ENCODE results near the gene TAP1.
A peak's percentile ranks its signal among the peaks of the same experiment; 100 is the strongest.

TAP1 gene

DNA sequence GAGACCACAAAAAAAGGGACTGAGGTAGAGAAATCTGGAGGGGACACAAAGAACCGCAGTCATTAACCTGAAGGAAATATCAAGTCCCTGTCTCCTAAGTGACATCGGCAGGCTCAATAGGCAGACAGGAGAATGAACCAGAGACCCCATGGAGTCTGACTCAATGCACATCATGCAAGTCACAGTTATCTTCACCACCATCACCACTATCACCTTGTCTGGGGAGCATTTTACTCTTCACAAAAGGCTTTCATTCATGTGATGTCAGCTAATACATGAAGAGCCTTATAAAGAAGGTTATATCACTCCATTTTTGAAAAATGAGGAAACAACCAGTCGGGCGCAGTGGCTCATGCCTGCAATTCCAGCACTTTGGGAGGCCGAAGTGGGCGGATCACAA lies 4.4 kb downstream of the TAP1 start:
- DNase-seq (ENCODE audit: low spot score in 2 of 2) (no peak), ATAC-seq (no peak)
- Mint-ChIP-seq H3K4me3 (peak overlapping the region; percentile 99), H3K36me3 (peaks cover 96% of the 10 kb centered on the region), H3K9me3 (no peaks in the 10 kb centered on the region), H3K27ac (peak overlapping the region; percentile 100), H3K4me1 (peaks cover 74% of the 10 kb centered on the region)

DNA sequence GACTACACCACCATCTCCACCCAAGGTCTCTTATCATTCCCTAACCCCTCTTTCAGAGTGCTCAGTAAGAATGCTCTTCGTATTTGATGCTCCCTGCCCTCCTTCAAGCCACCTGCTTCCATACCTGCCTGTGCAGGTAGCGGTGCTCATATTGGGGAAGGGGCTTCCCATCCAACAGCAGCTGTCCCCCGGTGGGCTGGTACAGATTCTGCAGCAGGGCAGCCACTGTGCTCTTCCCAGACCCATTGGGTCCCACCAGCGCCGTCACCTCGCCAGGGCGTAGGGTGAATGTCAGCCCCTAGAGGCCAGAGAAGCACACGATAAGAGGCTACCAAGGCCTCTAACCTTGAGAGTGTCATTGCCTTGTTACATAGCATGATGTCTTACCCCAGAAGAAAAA lies 5.7 kb downstream of the TAP1 start:
- Mint-ChIP-seq H3K27ac (peak overlapping the region; percentile 100), H3K9me3 (no peaks in the 10 kb centered on the region), H3K4me1 (peaks cover 84% of the 10 kb centered on the region), H3K36me3 (peaks cover 100% of the 10 kb centered on the region), H3K4me3 (peak overlapping the region; percentile 99)
- peak in 1 of 2 donors; percentile 45 for DNase-seq (ENCODE audit: low spot score in 2 of 2)
- ATAC-seq: no peak

- H3K27ac Mint-ChIP-seq: peak overlapping the region; percentile 100
- peak overlapping the region; percentile 99 for H3K4me3 Mint-ChIP-seq
- peaks cover 100% of the 10 kb centered on the region for H3K36me3 Mint-ChIP-seq
- DNase-seq (ENCODE audit: low spot score in 2 of 2) (peak in 1 of 2 donors; percentile 47), ATAC-seq (no peak)
- no peaks in the 10 kb centered on the region for H3K9me3 Mint-ChIP-seq
- H3K4me1 Mint-ChIP-seq: peaks cover 90% of the 10 kb centered on the region
Measured at GRCh38 chr6:32847004-32847403, 6.5 kb downstream of the TAP1 start.

GRCh38 chr6:32845384-32845884 lies 8.1 kb downstream of the TAP1 start:
- H3K27ac Mint-ChIP-seq: peak overlapping the region; percentile 100
- peaks cover 100% of the 10 kb centered on the region for H3K36me3 Mint-ChIP-seq
- ATAC-seq (peak; percentile 7), DNase-seq (ENCODE audit: low spot score in 2 of 2) (peak in 1 of 2 donors; percentile 79)
- H3K9me3 Mint-ChIP-seq: no peaks in the 10 kb centered on the region
- H3K4me3 Mint-ChIP-seq: peak overlapping the region; percentile 99
- peaks cover 90% of the 10 kb centered on the region for H3K4me1 Mint-ChIP-seq

DNA sequence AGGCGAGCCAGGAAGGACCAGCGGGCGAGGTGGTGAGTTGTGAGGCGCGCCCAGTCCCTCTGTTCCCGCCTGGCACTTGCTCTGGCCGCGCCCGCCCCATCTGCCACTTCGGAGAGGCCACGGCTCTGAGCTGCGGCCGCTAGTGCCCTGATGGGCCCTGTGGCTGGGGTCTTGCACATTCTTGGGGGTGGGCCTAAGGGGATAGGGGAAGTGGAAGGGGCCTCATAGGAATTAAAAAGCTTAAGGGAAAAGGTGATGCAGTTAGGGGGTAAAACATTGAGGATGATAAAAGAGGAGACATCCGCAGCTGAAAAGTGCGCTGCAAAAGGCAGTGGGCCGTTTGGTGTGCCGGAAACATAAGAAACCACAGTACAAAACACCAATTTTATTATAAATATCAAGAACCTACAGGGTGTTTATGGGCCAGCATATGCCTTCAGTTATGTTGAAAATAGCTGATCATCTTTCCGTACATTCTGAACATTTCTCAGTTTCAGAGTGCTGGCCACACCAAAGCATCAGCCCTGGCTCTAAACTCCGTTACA lies 8.6 kb downstream of the TAP1 start:
- ATAC-seq (no peak), DNase-seq (ENCODE audit: low spot score in 2 of 2) (no peak)
- Mint-ChIP-seq H3K9me3 (no peaks in the 10 kb centered on the region), H3K4me3 (peak overlapping the region; percentile 99), H3K4me1 (peaks cover 90% of the 10 kb centered on the region), H3K36me3 (peaks cover 100% of the 10 kb centered on the region), H3K27ac (peak overlapping the region; percentile 100)

GRCh38 chr6:32843979-32844838 lies 9.3 kb downstream of the TAP1 start, which contains the start of gene PSMB8:
TSS of gene PSMB8 (minus strand) at chr6:32844047. CDS start at chr6:32843996, 51 bp downstream.
- Mint-ChIP-seq H3K4me3 (peak within 1 kb of the TSS; percentile 99), H3K36me3 (peaks cover 100% of the 10 kb centered on the region), H3K9me3 (no peaks in the 10 kb centered on the region), H3K4me1 (peaks cover 92% of the 10 kb centered on the region), H3K27ac (peak within 1 kb of the TSS; percentile 100)
- DNase-seq (ENCODE audit: low spot score in 2 of 2): peak; percentile 92 to 99
- peak; percentile 90 for ATAC-seq

GRCh38 chr6:32843331-32843978 lies 10.0 kb downstream of the TAP1 start:
- DNase-seq (ENCODE audit: low spot score in 2 of 2): no peak
- H3K4me1 Mint-ChIP-seq: peaks cover 88% of the 10 kb centered on the region
- no peaks in the 10 kb centered on the region for H3K9me3 Mint-ChIP-seq
- H3K36me3 Mint-ChIP-seq: peaks cover 97% of the 10 kb centered on the region
- H3K27ac Mint-ChIP-seq: peak overlapping the region; percentile 100
- H3K4me3 Mint-ChIP-seq: peak overlapping the region; percentile 99
- no peak for ATAC-seq

GRCh38 chr6:32842690-32843089 lies 10.8 kb downstream of the TAP1 start:
- H3K4me3 Mint-ChIP-seq: peak overlapping the region; percentile 99
- no peaks in the 10 kb centered on the region for H3K9me3 Mint-ChIP-seq
- ATAC-seq (no peak), DNase-seq (ENCODE audit: low spot score in 2 of 2) (peak in 1 of 2 donors; percentile 54)
- peak overlapping the region; percentile 100 for H3K27ac Mint-ChIP-seq
- peaks cover 96% of the 10 kb centered on the region for H3K36me3 Mint-ChIP-seq
- H3K4me1 Mint-ChIP-seq: peaks cover 80% of the 10 kb centered on the region

- DNase-seq (ENCODE audit: low spot score in 2 of 2) (peak in 1 of 2 donors; percentile 48), ATAC-seq (no peak)
- Mint-ChIP-seq H3K4me3 (peak overlapping the region; percentile 99), H3K4me1 (peaks cover 80% of the 10 kb centered on the region), H3K9me3 (no peaks in the 10 kb centered on the region), H3K36me3 (peaks cover 96% of the 10 kb centered on the region), H3K27ac (peak overlapping the region; percentile 100)
Measured at GRCh38 chr6:32842021-32842650, 11.4 kb downstream of the TAP1 start.

DNA sequence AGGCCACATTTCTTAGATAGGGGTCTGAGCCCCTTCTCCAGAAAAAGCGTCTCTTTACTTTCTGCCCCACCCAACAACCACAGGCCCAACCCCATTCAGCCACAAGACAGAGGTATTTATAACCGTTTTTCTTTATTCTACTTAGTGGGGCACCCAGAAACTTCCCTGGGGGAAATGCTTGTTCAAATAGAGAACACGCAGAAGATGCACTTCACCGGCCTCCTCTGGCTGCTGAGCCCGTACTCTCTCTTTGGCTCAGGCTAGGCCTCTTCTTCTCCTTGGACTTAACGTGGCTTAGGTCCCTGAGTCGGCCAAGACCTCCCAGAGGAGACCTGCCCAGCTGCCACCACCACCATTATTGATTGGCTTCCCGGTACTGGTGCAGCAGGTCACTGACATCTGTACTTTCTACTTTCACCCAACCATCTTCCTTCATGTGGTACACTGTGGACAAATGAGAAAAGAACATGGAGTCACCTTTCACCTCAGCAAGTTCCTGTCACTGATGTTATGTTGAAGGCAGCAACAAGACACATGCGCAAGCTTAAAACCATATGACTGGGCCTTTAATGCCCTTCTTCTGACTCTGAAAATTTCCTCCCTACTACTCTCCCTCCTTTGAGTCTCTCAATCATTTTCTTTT lies 12.8 kb downstream of the TAP1 start:
- ATAC-seq (peak; percentile 1), DNase-seq (ENCODE audit: low spot score in 2 of 2) (peak in 1 of 2 donors; percentile 75)
- H3K36me3 Mint-ChIP-seq: peaks cover 96% of the 10 kb centered on the region
- H3K9me3 Mint-ChIP-seq: no peaks in the 10 kb centered on the region
- peak overlapping the region; percentile 100 for H3K27ac Mint-ChIP-seq
- peaks cover 83% of the 10 kb centered on the region for H3K4me1 Mint-ChIP-seq
- peak overlapping the region; percentile 99 for H3K4me3 Mint-ChIP-seq

- Mint-ChIP-seq H3K36me3 (peaks cover 96% of the 10 kb centered on the region), H3K4me1 (peaks cover 84% of the 10 kb centered on the region), H3K4me3 (peak overlapping the region; percentile 99), H3K9me3 (no peaks in the 10 kb centered on the region), H3K27ac (peak overlapping the region; percentile 100)
- no peak for ATAC-seq
- no peak for DNase-seq (ENCODE audit: low spot score in 2 of 2)
Measured at GRCh38 chr6:32839356-32839755, 14.1 kb downstream of the TAP1 start.

- ATAC-seq (peak; percentile 90), DNase-seq (ENCODE audit: low spot score in 2 of 2) (peak; percentile 99)
- Mint-ChIP-seq H3K36me3 (peaks cover 96% of the 10 kb centered on the region), H3K27ac (peak within 1 kb of the TSS; percentile 100), H3K4me3 (peak within 1 kb of the TSS; percentile 99), H3K9me3 (no peaks in the 10 kb centered on the region), H3K4me1 (peaks cover 86% of the 10 kb centered on the region)
Measured at GRCh38 chr6:32838114-32838958, 15.2 kb downstream of the TAP1 start, which contains the start of gene TAP2. TSS of gene TAP2 (minus strand) at chr6:32838739. CDS start at chr6:32838233, 506 bp downstream.

DNA sequence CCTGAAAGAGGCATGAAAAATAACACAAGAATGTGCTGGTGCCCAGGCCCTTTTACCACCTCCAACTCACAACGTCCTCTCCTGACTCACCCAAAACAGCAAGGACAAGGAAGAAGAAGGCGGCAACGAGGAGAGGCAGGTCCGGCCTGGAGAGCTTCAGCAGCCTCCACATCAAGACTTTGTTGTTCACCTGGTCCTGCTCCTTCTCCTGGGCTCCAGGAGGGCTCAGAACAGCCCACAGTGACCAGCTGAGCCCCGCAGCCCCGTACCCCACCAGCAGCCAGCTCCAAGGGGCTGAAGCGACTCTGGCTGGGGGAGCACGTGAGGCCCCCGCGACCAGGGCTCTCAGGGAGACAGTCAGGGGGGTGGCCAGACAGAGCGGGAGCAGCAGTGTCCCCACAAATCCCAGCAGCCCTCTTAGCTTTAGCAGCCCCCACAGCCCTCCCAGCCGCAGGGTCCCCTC lies 15.8 kb downstream of the TAP1 start:
- peaks cover 96% of the 10 kb centered on the region for H3K36me3 Mint-ChIP-seq
- no peak for ATAC-seq
- H3K4me1 Mint-ChIP-seq: peaks cover 87% of the 10 kb centered on the region
- H3K9me3 Mint-ChIP-seq: no peaks in the 10 kb centered on the region
- DNase-seq (ENCODE audit: low spot score in 2 of 2): no peak
- H3K27ac Mint-ChIP-seq: peak overlapping the region; percentile 100
- H3K4me3 Mint-ChIP-seq: peak overlapping the region; percentile 99

Measured in stimulated activated effector memory CD8-positive, alpha-beta T cell treated with anti-CD3 and anti-CD28 coated beads, Interleukin-12 subunit alpha, Interleukin-12 subunit beta, amount 100 ng/mL, for 72 hours (primary cell).